Vagina (tissue), 2 donors: ENCODE results near the gene CSAG1. TPM values are rescaled to one million over a fixed set of nuclear protein-coding genes. Genes with fewer than 3 reads are reported as not detected.
A peak's percentile ranks its signal among the peaks of the same experiment; 100 is the strongest.
"Not testable (repeated sequence)": the region's sequence is repeated elsewhere in the genome, so short reads cannot be mapped to it uniquely, and the experiment has no call there.

ENCODE experiments used
- DNase-seq, 2 donors: peaks; one replicate each; pipeline ENCODE4 v3.0.0-alpha.2; 2017; ENCODE audit errors: extremely low spot score in 2 of 2
- H3K27ac ChIP-seq: fragments of 200-600 bp; sonication (generic); one replicate; pipeline ENCODE4 v1.5.1; 2019
- H3K27me3 ChIP-seq: fragments of 200-600 bp; sonication (generic); one replicate; pipeline ENCODE4 v1.5.1; 2019
- H3K36me3 ChIP-seq, 2 donors: fragments of 200-600 bp; sonication (generic); one replicate each; pipeline ENCODE4 v1.5.1; 2017 to 2019
- H3K4me1 ChIP-seq: fragments of 200-600 bp; sonication (generic); one replicate; pipeline ENCODE4 v1.5.1; 2019
- H3K4me3 ChIP-seq, 2 donors: fragments of 200-600 bp; sonication (generic); 1 replicate in 1 of 2; 2 replicates in 1 of 2; pipeline ENCODE4 v1.5.1; 2016 to 2019
- H3K9me3 ChIP-seq: fragments of 200-600 bp; sonication (generic); one replicate; pipeline ENCODE4 v1.5.1; 2019
- POLR2A ChIP-seq, 2 donors: fragments of 450-650 bp; IDR thresholded peaks; one replicate each; pipeline ENCODE4 v1.6.1; 2017; ENCODE audit warnings: antibody characterized with exemption in 2 of 2, mild to moderate bottlenecking in 2 of 2, moderate library complexity in 2 of 2
- POLR2AphosphoS5 ChIP-seq, 2 donors: sonication (generic); formaldehyde crosslinking; IDR thresholded peaks; one replicate each; pipeline ENCODE4 v1.9.0; 2017; ENCODE audit warnings: antibody characterized with exemption in 2 of 2, mild to moderate bottlenecking in 2 of 2, low read depth in 1 of 2; ENCODE audit not compliant: insufficient read depth in 1 of 2
- intact Hi-C: fragments of 100-400 bp; cut with DNase I; formaldehyde crosslinking; loops from one replicate; pipeline ENCODE4 v1.15.1; 2023
- total RNA-seq: library from RNA; depleted of rRNA; stranded (reverse); fragments of >200 nt; gene quantifications from one replicate; pipeline ENCODE4 v1.2.3, GENCODE V29; 2016
- TF ChIP-seq, protein P1 (sequence below), 3 experiments: fragments of 450-650 bp in 2 of 3; fragments of 200-600 bp in 1 of 3; sonication (generic) in 1 of 3; IDR thresholded peaks; one replicate each; pipeline ENCODE4 v1.5.1; 2017 to 2019; ENCODE audit warnings: antibody characterized with exemption in 3 of 3, mild to moderate bottlenecking in 2 of 3, moderate library complexity in 2 of 3

CSAG1 gene
- total RNA-seq, 1 donor from 2014 or later = not detected

DNA sequence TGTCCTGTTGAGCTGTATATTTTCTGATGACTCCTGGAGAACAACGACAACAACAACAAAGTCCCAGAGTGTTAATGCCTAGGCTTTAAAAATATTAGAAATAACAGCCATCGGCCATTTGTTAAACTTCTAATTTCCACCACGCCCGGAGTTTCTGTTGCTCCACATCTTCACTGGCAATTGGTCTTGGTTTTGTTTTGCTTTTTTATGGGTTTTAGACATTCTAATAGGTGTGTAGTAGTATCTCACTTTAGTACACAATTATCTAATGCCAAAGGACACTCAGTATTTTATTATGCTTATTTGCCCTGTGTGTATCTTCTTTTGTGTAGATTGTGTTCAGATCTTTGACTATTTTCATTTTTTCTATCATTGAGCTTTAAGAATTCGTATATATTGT, 5.0 kb upstream of the CSAG1 start:
- intact Hi-C loops = no loop called here
- no peaks in the 10 kb centered on the region for H3K4me1 ChIP-seq
- H3K27me3 ChIP-seq = no peaks in the 10 kb centered on the region
- H3K27ac ChIP-seq = no peak overlapping the region
- TF ChIP-seq, protein P1, sequence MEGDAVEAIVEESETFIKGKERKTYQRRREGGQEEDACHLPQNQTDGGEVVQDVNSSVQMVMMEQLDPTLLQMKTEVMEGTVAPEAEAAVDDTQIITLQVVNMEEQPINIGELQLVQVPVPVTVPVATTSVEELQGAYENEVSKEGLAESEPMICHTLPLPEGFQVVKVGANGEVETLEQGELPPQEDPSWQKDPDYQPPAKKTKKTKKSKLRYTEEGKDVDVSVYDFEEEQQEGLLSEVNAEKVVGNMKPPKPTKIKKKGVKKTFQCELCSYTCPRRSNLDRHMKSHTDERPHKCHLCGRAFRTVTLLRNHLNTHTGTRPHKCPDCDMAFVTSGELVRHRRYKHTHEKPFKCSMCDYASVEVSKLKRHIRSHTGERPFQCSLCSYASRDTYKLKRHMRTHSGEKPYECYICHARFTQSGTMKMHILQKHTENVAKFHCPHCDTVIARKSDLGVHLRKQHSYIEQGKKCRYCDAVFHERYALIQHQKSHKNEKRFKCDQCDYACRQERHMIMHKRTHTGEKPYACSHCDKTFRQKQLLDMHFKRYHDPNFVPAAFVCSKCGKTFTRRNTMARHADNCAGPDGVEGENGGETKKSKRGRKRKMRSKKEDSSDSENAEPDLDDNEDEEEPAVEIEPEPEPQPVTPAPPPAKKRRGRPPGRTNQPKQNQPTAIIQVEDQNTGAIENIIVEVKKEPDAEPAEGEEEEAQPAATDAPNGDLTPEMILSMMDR (IDR thresholded peaks at IDR 0.05) = no peak
- TF ChIP-seq POLR2A (IDR thresholded peaks at IDR 0.05) = no peak
- DNase-seq = no peak
- no peaks in the 10 kb centered on the region for H3K36me3 ChIP-seq
- H3K9me3 ChIP-seq = no peaks in the 10 kb centered on the region
- no peak overlapping the region for H3K4me3 ChIP-seq

DNA sequence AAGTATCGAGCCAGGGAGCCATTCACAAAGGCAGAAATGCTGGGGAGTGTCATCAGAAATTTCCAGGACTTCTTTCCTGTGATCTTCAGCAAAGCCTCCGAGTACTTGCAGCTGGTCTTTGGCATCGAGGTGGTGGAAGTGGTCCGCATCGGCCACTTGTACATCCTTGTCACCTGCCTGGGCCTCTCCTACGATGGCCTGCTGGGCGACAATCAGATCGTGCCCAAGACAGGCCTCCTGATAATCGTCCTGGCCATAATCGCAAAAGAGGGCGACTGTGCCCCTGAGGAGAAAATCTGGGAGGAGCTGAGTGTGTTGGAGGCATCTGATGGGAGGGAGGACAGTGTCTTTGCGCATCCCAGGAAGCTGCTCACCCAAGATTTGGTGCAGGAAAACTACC, 3.0 kb upstream of the CSAG1 start:
- H3K4me3 ChIP-seq, H3K9me3 ChIP-seq, H3K4me1 ChIP-seq, H3K27ac ChIP-seq, H3K27me3 ChIP-seq, H3K36me3 ChIP-seq, intact Hi-C loops: not testable (repeated sequence)
- peak in 1 of 2 donors; percentile 61 for DNase-seq

DNA sequence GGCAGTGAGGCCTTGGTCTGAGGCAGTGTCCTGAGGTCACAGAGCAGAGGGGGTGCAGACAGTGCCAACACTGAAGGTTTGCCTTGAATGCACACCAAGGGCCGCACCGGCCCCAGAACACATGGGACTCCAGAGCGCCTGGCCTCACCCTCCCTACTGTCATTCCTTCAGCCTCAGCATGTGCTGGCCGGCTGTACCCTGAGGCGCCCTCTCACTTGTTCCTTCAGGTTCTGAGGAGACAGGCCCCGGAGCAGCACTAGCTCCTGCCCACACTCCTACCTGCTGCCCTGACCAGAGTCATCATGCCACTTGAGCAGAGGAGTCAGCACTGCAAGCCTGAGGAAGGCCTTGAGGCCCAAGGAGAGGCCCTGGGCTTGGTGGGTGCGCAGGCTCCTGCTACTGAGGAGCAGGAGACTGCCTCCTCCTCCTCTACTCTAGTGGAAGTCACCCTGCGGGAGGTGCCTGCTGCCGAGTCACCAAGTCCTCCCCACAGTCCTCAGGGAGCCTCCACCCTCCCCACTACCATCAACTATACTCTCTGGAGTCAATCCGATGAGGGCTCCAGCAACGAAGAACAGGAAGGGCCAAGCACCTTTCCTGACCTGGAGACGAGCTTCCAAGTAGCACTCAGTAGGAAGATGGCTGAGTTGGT, 2.5 kb upstream of the CSAG1 start:
- no peak overlapping the region for H3K27ac ChIP-seq
- DNase-seq = peak; percentile 72 to 79
- no peaks in the 10 kb centered on the region for H3K27me3 ChIP-seq
- no peaks in the 10 kb centered on the region for H3K36me3 ChIP-seq
- no peaks in the 10 kb centered on the region for H3K4me1 ChIP-seq
- TF ChIP-seq POLR2A (IDR thresholded peaks at IDR 0.05) (no peak), POLR2AphosphoS5 (IDR thresholded peaks at IDR 0.05; ENCODE audit: insufficient read depth in 1 of 2, low read depth in 1 of 2) (no peak)
- TF ChIP-seq, protein P1 (IDR thresholded peaks at IDR 0.05) = no peak
- no peaks in the 10 kb centered on the region for H3K9me3 ChIP-seq
- intact Hi-C loops = no loop called here
- no peak overlapping the region for H3K4me3 ChIP-seq

DNA sequence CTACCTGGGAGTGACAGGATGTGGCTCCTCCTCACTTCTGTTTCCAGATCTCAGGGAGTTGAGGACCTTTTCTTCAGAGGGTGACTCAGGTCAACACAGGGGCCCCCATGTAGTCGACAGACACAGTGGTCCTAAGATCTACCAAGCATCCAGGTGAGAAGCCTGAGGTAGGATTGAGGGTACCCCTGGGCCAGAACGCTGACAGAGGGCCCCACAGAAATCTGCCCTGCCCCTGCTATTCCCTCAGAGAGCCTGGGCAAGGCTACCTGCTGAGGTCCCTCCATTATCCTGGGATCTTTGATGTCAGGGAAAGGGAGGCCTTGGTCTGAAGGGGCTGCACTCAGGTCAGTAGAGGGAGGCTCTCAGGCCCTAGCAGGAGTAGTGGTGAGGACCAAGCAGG, 1.6 kb upstream of the CSAG1 start:
- intact Hi-C loops = no loop called here
- Histone ChIP-seq H3K36me3 (no peaks in the 10 kb centered on the region), H3K27ac (no peak overlapping the region), H3K4me1 (no peaks in the 10 kb centered on the region), H3K27me3 (no peaks in the 10 kb centered on the region), H3K9me3 (no peaks in the 10 kb centered on the region), H3K4me3 (no peak overlapping the region)
- TF ChIP-seq POLR2A (IDR thresholded peaks at IDR 0.05) = no peak
- peak in 1 of 2 donors; percentile 67 for DNase-seq

DNA sequence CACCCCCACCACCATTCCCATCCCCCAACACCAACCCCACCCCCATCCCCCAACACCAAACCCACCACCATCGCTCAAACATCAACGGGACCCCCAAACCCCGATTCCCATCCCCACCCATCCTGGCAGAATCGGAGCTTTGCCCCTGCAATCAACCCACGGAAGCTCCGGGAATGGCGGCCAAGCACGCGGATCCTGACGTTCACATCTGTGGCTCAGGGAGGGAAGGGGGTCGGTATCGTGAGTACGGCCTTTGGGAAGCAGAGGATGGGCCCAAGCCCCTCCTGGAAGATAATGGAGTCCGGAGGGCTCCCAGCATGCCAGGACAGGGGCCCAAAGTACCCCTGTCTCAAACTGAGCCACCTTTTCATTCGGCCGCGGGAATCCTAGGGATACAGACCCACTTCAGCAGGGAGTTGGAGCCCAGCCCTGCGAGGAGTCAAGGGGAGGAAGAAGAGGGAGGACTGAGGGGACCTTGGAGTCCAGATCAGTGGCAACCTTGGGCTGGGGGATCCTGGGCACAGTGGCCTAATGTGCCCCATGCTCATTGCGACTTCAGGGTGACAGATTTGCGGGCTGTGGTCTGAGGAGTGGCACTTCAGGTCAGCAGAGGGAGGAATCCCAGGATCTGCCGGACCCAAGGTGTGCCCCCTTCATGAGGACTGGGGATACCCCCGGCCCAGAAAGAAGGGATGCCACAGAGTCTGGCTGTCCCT, 780 bp upstream of the CSAG1 start:
- DNase-seq = peak in 1 of 2 donors; percentile 81
- H3K4me3 ChIP-seq, H3K27ac ChIP-seq, H3K27me3 ChIP-seq, intact Hi-C loops, H3K36me3 ChIP-seq, H3K9me3 ChIP-seq, H3K4me1 ChIP-seq: not testable (repeated sequence)

DNA sequence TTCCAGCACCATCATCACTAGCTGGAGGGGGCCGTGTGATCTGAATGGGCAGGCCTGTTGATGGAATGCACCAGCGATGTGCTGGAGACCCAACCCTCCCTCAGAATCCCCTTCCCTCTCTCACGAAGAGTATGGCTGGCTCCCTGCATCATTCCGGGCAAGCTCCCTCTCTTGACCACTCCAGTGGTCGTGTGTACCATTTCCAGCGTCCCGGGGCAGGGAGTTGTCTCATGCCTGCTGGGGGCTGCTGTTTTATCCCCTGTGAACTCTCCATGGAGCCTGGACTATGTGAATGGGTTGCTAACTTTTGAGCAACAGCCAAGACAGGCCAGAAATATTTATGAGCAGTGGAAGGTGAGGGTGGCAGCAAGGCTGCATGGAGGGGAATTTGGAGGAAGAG, 8.1 kb downstream of the CSAG1 start:
- intact Hi-C loops = no loop called here
- H3K27ac ChIP-seq = no peak overlapping the region
- H3K9me3 ChIP-seq = no peaks in the 10 kb centered on the region
- no peaks in the 10 kb centered on the region for H3K4me1 ChIP-seq
- no peak overlapping the region for H3K4me3 ChIP-seq
- TF ChIP-seq, protein P1 (IDR thresholded peaks at IDR 0.05) = no peak
- TF ChIP-seq POLR2A (IDR thresholded peaks at IDR 0.05) (no peak), POLR2AphosphoS5 (IDR thresholded peaks at IDR 0.05; ENCODE audit: insufficient read depth in 1 of 2, low read depth in 1 of 2) (no peak)
- H3K36me3 ChIP-seq = no peaks in the 10 kb centered on the region
- no peaks in the 10 kb centered on the region for H3K27me3 ChIP-seq
- no peak for DNase-seq

DNA sequence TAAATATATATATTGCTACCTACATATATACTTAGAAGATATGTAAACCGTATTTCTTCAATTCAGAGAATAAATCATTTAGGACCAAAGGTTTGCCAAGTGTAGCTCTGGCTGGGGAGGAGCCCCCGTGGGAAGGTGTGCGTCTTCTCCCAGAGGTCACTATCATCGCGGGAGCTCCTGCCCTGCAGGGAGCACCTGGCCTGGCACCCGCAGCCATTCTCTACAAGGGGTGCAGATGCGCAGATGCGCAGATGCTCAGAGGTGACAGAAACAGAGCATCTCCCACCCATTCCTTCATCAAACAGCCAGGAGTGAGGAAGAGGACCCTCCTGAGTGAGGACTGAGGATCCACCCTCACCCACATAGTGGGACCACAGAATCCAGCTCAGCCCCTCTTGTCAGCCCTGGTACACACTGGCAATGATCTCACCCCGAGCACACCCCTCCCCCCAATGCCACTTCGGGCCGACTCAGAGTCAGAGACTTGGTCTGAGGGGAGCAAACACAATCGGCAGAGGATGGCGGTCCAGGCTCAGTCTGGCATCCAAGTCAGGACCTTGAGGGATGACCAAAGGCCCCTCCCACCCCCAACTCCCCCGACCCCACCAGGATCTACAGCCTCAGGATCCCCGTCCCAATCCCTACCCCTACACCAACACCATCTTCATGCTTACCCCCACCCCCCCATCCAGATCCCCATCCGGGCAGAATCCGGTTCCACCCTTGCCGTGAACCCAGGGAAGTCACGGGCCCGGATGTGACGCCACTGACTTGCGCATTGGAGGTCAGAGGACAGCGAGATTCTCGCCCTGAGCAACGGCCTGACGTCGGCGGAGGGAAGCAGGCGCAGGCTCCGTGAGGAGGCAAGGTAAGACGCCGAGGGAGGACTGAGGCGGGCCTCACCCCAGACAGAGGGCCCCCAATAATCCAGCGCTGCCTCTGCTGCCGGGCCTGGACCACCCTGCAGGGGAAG, 19.4 kb downstream of the CSAG1 start, which contains the start of gene MAGEA2B:
TSS of gene MAGEA2B (plus strand) at position 814 of the 973 bp plus-strand sequence. CDS start 2,479 bp downstream, outside the sequence.
- H3K4me3 ChIP-seq, H3K4me1 ChIP-seq, DNase-seq, intact Hi-C loops, H3K9me3 ChIP-seq, H3K36me3 ChIP-seq, H3K27ac ChIP-seq, H3K27me3 ChIP-seq: not testable (repeated sequence)

DNA sequence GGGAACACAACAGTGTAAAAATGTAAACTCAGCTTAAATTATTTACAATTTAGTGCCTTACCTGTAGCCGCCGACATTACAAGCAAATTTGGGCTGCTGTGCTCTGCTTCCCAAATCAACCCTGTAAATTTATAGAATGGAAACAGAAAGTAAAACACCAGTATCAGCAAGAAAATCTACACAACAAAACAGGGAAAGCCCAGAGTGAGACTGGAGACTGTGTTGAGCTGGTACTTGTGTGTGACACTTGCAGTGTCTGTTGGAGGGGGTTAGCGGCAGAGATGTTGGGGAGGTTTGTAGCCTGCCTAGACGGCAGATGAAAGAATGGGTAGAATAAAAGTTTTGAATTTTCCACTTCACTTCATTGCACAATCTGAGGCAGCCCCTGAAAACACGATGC, 20.3 kb downstream of the CSAG1 start:
- intact Hi-C loops, H3K27ac ChIP-seq: not testable (repeated sequence)

DNA sequence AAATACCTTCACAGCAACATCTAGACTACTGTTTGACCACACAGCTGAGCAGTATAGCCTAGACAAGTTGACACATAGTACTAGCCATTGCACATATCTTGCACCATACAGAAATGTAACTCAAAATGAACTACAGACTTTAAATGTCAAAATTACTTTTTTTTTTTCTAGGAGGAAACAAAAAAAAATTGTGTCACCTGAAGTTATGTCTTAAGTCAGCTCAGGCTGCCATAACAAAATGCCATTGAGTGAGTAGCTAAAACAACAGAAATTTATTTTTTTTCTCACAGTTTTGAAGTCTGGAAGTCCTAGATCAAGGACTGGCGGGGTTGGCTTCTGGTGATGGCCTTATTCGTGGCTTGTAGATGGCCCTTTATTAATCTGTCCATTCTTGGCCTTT, 24.3 kb downstream of the CSAG1 start, which contains the start of gene CSAG2:
TSS of gene CSAG2 (minus strand) at position 101 of the 400 bp plus-strand sequence. CDS start 161 bp downstream, outside the sequence.
- H3K36me3 ChIP-seq, H3K27me3 ChIP-seq, H3K4me1 ChIP-seq, H3K9me3 ChIP-seq, intact Hi-C loops, H3K4me3 ChIP-seq, DNase-seq, H3K27ac ChIP-seq: not testable (repeated sequence)

More for the DNA sequence above, 20.3 kb downstream of the CSAG1 start:
- not testable (repeated sequence) for H3K9me3 ChIP-seq, H3K4me3 ChIP-seq, H3K4me1 ChIP-seq, DNase-seq, H3K27me3 ChIP-seq, H3K36me3 ChIP-seq
